Hematopoietic multipotent progenitor cell treated with erythropoietin and hydrocortisone succinate and interleukin-3 and kit ligand, for 4 days (in vitro differentiated cells): Measurements from ENCODE around the gene ARHGEF17.
A peak's percentile ranks its signal among the peaks of the same experiment; 100 is the strongest.
"Not testable (repeated sequence)": the region's sequence is repeated elsewhere in the genome, so short reads cannot be mapped to it uniquely, and the experiment has no call there.

Source experiments
- DNase-seq: peaks from one replicate; pipeline ENCODE4 v3.0.0-alpha.2; 2015

ARHGEF17 gene, protein sequence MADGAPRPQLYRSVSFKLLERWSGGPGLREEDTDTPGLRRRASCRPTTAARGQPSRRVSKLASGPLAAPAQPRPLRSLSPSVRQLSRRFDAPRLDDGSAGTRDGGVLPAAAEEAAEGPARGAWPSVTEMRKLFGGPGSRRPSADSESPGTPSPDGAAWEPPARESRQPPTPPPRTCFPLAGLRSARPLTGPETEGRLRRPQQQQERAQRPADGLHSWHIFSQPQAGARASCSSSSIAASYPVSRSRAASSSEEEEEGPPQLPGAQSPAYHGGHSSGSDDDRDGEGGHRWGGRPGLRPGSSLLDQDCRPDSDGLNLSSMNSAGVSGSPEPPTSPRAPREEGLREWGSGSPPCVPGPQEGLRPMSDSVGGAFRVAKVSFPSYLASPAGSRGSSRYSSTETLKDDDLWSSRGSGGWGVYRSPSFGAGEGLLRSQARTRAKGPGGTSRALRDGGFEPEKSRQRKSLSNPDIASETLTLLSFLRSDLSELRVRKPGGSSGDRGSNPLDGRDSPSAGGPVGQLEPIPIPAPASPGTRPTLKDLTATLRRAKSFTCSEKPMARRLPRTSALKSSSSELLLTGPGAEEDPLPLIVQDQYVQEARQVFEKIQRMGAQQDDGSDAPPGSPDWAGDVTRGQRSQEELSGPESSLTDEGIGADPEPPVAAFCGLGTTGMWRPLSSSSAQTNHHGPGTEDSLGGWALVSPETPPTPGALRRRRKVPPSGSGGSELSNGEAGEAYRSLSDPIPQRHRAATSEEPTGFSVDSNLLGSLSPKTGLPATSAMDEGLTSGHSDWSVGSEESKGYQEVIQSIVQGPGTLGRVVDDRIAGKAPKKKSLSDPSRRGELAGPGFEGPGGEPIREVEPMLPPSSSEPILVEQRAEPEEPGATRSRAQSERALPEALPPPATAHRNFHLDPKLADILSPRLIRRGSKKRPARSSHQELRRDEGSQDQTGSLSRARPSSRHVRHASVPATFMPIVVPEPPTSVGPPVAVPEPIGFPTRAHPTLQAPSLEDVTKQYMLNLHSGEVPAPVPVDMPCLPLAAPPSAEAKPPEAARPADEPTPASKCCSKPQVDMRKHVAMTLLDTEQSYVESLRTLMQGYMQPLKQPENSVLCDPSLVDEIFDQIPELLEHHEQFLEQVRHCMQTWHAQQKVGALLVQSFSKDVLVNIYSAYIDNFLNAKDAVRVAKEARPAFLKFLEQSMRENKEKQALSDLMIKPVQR (N-terminal part only)

DNA sequence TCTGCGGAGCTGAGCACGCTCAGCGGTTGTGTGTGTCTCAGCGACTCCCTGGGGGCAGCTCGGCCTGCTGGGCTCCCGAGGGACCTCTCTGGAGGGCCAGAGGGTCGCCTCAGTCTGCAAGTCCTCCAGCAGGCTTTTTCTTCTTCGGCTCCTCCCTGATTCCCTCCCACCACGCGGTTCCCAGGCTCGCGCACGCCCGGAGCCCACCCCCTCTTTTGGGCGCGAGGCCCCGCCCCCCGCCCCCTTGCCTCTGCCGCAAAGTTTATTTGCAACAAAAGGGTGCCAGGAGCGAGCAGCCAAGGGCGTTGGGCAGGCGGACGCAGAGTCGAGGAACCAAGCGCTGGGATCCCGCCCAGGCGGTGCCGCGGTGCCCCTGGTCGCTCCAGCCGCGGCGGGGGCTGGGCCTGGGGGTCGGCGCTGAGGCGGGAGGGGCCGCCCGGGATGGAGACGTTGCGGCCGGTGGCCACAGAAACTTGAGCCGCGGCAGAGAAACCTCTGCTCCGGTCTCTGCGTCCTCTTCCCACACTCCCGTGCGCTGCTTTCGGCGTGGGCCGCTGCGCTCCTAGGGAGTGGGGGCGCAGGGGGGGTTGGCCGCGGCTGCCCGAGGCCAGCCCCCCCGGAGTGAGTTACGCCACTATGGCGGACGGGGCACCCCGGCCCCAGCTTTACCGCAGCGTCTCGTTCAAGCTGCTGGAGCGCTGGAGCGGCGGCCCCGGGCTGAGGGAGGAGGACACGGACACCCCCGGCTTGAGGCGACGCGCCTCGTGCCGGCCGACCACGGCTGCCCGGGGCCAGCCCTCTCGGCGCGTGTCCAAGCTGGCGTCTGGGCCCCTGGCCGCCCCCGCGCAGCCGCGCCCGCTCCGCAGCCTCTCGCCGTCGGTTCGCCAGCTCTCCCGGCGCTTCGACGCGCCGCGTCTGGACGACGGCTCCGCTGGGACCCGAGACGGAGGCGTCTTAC, at the start of gene ARHGEF17:
Gene ARHGEF17 (plus strand): TSS at position 274 of the 958 bp plus-strand sequence. CDS start 363 bp downstream, at position 637.
- peak; percentile 76 for DNase-seq

DNA sequence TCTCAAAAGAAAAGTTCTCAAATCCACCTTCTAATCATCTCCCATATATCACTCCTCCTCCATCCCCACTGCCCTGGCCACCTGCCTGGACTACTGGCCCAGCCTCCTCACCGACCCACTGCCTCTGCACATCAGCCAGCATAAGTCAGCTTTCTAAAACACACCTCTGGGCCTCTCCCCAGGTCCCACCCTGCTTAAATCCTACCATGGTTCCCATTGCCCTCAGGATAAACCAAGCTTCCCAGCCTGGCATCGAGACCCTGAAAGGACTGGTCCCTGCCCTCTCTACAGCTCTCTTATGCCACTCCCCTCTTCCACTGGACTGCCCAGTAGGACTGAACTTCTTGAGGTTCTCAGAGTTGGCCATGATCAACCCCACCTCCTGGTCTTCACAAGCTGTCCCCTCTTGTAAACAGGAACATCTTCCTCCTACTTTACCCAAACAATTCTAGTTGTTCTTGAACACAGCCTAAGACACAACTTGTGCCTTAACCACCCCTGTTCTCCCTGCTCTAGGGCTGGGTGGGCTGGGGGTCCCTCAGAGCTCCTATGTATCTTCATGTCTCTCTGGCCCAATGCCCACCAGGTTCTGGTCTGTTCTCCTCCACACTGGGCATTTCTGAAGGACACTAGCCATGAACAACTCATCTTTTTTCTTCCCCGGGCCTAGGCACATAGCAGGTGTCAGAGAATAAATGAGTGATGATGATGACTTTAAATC, 48.5 kb upstream of the ARHGEF17 start:
- DNase-seq = no peak

DNA sequence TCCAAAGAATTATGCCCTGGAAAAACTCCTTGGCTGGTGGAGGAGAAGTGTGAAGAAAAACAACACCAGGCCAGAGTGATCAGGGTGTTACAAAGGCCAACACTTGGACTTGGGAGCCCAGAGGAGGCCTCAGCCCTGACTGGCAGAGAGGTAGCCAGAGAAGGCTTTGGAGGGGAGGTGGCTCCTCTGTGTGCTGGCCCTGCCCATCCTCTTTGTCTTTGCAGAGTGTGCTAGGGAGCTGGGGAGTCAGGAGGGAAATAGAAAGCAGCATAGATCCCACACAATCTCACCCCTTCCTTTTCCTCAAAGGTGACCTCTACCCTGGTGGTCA, 48.0 kb upstream of the ARHGEF17 start:
- no peak for DNase-seq

DNA sequence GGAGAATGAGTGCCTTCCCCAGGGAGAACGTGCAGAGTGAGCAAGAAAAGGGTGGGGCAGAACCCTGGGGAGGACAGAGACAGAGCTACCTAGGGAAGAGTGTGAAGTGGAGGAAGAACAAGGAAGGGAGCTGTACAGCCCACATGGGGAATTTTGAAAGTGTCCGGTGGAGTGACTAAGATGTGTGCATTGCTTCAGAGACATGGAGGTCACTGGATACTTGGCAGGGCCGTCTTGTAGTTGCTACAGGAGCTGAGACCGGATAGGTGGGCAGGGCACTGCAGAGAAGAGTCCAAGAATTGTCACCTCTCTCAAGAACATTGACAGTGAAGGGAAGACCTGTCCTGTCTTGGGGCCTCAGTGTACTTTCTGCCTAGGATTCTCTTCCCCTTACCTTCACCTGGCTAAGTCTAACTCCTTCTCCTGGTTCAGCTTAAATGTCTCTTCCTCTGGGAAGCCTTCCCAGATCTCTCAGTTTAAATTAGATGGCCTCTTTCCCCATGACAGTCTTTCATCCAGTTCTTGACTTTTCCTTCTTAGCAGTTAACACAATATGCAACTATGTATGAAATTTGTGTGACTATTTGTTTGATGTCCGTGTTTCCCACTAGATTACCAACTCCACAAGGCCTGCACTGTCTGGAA, 45.1 kb upstream of the ARHGEF17 start:
- DNase-seq = no peak

DNA sequence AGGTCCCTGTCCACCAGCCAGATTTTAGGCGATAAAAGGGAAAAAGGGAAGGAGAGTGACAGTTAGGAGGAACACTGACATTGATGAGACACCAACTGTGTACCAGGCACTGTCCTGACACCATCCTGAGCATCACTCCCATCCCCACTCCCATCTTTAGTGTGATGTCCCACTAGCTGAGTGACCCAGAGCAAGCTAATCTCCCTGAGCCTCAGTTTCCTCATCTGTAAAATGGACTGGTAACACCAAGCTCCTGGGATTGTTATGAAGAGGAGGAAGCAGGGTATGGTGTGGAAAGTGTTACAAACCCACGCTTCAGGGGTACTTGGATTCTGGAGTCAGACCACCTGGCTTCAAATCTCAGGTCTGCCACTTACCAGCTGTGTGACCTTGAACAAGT, 44.4 kb upstream of the ARHGEF17 start:
- DNase-seq = no peak

DNA sequence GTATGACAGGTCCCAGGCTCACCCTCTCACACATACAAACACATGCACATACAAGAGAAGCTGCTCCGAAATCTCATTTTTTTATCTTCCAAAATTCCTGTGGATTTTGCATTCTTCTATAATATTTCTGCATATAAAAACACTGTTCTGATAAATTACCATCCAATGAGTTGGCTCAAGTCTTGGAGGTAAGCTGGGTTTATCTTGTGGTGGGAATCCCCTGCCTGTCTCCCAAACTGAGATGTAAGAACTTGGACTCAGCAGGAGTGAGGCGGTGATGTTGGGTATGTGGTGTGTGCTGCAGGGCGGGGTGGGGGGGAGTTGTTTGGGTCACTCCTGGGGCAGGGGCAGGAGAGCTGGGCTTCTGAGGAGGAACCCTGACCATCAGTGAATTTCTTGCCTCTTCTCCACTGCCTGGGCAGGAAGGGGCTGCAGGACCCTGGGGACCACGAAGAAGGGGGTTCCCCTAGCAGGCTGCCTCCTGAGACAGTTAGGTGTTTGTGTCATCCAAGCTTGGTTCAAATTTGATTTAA, 42.7 kb upstream of the ARHGEF17 start:
- no peak for DNase-seq

DNA sequence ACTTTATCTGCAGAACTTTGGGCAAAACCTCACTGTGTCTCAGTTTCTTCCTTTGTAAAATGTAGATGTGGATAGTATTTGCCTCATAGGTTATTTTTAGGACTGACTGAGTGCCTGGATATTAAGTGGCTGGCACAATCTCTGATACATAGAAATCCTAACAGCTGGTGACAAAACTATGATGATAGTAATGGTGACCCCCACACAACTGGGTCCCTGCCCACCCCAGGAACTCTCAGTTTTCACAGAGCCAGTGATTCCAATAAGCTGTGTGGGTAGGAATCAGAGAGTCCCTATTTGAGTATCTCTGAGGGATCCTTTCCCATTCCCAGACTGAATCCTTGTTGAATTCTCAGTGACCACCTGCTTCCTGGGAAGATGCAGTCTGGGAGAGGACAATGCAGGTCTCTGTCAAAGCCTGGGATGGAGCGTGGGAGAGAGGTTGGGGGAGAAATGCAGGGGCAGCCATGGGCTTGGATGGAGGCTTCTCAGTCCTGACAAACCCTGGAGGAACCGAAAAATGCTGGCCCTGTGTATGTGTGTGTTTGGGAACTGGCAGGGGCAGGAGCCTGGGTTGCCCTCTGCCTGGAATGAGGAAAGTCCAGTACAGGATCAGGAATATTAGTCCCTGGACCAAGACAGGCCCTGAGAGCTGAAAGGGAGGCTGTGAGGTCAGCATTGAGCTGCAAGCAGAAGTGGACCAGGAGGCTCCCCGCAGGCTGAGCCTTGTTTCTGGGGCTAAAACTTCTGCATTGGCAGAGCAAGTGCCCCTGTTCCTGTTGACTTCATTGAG, 42.0 kb upstream of the ARHGEF17 start:
- no peak for DNase-seq

DNA sequence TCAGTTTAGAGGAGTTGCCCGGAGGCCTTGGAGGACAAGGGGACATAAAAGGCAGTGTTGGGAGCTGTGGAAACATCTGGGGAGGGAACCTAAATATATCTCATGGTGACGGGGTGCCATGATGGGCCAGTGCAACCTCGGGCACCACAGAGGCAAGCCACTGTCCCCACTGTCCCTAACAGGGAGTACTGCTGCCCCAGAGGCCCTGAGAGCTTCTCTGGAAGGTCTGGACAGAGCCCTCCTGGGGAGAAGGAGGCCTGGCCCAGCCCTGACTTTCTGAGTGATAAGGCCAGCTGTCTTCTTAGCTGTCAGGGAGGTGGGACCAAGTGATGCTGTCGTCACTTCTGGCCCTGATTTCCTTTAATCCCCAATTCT, 41.4 kb upstream of the ARHGEF17 start:
- DNase-seq = no peak

DNA sequence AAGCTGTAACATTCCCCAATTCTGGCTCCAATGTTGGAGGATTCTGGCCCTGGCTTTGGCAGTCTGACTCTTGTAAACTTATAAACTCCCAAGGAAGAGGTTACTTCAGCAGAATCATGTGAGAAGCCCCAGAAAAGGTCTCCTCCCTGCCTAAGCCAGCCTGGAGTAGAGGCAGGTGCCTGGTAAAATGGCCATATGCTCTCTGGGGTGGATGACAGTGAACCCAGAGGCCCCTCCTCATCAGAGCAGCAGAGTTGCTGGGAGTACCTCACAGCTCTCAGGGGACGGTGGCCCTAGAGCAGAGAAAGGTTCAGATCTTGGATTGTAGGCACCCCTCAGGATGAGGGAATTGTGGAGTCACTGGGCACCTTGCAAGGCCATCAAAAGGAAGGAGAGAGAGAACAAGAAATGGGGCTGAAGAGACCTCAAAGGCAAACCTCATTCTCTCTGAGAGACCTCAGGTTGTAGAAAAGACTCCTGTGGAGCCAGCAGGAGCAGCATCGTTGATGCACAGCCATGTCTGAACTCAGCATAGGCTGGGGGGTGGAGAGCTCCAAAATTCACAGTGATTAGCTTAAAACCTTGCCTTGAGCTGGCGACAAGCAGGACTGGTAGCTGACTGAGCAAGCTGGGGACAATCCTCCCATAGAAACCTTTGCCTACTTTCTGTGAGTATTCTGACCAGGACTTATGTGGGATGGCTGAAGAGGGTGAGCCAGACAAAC, 40.8 kb upstream of the ARHGEF17 start:
- DNase-seq = no peak

DNA sequence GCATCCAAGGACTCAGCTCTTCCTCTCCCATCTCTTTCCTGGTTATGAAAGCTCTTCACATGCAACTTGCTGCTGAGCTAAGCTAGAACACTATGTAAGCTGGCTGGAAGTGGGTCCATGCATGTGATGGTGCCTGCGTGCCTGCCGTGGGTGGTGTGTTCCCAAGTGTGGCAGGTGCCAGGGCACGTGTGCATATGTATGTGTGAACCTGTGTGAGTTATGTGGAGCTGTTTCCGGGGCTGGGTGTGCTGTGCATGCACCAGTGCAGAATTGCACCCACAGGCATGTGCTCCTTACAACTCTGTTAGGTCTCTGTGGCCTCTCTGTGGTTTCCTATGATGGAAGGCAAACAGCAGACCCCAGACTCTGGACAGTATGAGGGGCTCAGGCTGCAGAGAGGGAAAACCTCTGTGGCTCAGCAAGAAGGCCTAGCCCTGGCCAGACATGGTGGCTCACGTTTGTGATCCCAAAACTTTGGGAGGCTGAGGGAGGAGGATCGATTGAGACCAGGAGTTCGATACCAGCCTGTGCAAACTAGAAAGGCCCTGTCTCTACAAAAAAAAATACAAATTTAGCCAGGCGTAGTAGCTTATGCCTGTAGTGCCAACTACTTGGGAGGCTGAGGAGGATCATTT, 40.1 kb upstream of the ARHGEF17 start:
- no peak for DNase-seq

DNA sequence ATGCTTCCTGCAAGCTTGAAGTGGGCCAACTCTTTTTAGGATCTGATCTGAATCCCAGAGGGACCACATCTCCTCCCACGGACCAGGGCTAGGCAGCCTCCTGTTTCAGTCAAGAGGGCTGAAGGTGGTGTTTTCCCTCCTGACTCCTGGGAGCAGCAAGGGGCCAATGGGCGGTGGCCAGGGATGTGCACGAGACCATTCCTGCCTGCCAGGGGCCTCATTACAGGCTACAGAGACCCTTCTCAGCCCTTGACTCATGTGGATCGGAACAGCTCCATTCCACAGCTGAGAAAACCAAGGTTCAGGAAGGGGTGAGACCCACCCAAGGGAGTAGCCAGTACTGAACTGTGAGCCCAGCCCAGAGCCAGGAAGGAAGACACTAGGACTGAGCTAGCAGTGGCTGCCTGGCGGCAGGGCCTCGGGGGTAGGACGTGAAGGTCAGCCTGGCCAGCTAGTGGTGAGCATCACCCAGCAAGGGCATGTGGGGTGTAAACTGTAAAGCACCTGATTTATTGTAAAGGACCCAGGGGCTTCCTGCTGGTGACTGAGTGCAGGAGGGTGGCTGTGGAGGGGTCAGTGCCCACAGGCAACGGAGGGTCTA, 39.3 kb upstream of the ARHGEF17 start:
- DNase-seq = no peak

DNA sequence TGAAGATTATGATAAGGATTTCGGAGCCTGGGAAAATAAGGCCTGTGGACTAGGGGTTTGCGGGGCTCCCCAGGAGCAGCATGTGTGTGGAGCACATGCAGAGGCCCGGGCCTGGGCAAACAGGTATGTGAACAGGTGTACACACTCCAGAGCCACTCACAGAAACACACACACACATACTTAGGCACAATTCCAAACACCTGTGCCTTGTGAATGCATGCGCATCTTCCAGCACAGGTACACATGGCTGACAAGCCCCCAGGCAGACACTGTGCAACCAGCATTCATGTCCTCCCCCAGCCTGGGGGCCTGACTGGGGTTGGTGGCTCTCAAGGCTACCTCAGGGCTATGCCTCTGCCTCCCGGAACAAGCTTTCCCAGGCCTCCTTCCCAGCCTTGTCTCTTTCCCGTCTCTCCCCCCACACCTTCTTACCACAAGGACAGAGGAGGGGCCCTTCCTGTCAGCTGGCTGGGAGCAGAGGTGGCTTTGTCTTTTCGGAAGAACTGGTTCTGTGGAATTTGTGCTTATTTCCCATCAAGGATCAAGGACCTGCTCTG, 38.5 kb upstream of the ARHGEF17 start:
- no peak for DNase-seq

DNA sequence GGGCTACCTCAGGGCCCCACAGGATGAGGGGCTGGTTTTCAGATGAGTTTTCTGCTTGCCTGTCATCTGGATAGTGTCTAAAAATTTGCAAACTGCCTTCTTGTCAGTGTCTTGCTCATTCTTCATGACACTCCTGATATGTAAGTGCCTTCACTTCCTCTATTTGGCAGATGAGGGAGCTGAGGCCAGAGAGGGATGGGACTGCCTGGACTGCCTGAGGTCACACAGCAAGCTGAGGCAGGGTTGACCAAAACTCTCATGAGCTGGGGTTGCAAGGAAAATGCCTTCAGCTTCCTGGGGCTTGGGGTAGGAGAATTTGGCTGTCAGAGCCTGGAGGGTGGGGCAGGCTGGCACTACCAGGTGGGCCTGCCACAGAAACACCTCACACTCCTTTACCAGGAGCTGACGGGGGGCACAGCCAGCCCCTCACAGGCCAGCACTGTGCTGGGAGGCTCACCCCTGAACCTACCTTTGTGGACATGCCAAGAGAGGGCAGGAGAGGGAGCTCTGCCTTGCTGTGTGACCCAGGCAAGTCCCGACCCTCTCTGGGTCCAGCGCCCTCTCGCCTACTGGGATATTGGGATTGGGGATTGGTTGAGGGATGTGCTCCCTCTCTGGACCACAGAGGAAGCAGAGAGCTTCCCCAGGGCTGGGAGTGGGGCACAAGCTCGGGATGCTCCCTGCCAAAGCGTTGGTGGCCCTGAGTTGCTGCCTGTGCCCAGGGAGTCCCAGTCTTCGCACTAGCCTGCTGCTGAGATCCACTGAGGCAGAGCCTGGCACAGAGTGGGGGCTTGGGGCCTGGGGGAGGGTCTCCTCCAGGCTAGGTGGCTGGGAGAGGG, 37.8 kb upstream of the ARHGEF17 start:
- DNase-seq = peak; percentile 62

DNA sequence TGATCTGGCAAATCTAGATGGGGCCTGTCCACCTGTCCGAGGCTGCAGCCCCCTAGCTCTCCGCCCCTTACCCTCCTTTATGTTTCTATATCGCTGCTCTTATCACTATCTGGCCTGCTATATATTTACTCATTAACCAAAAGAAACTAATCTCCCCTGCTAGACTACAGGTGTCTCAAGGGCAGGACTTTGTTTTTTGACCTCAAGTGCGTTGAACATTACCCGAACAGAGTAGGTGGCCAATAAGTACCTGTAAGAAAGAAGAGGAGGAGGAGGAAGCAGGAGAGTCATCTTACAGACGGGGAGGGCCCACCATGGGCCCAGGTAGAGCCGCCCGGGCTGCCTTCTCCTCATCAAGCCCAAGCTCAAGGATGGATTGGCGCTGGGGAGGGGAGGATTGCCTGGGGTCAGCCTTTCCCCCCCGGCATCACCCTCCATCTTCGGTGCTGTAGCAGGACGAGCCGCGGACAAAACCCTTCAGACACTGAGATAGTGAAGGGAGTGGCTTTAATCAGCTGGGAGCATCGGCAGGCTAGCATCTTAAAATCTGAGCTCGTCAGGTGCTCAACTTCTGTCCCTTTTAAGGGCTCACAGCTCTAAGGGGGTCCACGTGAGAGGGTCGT, 37.1 kb upstream of the ARHGEF17 start:
- DNase-seq = no peak

DNA sequence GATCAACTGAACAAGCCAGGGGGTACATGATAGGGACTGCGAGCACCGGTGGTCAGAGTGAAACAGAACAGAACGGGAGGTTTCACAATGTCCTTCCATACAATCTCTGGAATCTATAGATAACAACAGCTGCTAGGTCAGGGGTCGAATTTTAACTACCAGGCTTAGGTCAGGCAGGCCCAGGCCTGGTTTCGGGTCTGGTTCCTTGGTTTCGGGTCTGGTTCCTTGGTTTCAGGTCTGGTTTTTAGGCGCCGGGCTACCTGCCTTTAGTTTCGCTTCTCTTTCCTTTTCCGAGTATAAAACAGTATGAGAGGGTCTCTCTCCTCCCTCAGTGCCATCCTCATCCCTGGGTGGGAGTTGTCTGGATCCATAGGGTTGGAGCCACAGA, 36.6 kb upstream of the ARHGEF17 start:
- DNase-seq = not testable (repeated sequence)

DNA sequence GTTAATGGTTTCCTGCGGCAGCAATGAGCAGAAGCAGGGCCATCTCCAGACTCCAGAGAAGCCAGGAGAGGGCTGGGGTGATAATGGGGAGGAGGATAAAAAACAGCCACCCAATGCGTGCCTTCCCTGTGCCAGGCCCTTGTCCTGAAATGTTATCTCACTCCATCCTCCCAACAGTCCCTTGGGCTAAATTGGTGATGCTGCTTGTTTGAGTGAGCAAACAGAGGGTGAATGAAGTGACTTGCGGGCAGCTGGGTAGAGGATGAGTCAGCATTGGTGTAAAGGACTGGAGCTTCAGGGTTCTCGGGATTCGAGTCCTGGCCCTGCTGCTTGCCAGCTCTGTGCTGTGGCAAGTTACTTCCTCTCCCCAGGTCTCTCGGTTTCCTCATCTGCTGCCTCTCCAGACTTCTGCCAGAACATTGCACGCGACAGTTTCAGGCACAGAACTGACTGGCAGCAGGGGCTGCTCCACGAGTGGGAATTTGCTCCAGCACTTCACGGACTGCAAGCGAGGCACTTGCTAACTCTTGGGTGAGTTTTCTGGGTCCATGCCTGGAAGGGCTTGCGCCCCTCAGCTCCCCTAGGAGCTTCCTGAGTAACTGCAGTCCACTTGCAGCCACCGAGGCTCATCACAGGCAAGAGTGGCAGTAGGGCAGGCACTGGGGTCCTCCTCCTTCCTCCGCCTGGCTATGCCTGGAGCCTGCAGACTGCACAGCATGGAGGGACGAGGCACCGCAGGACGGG, 36.0 kb upstream of the ARHGEF17 start, which contains the start of gene P2RY6:
Gene P2RY6 (plus strand): TSS at position 403 of the 744 bp plus-strand sequence. CDS start 24,181 bp downstream, outside the sequence.
- DNase-seq = peak; percentile 70
